HuH-7.5 (cell line): ENCODE data around the gene AMOT.
A peak's percentile ranks its signal among the peaks of the same experiment; 100 is the strongest.

Experiments used
- DNase-seq: peaks from one replicate; pipeline ENCODE4 v3.0.0; 2011; ENCODE audit warnings: low spot score

The AMOT gene

GRCh38 chrX:112802541-112802940, 38.1 kb downstream of the AMOT start:
- no peak for DNase-seq

DNA sequence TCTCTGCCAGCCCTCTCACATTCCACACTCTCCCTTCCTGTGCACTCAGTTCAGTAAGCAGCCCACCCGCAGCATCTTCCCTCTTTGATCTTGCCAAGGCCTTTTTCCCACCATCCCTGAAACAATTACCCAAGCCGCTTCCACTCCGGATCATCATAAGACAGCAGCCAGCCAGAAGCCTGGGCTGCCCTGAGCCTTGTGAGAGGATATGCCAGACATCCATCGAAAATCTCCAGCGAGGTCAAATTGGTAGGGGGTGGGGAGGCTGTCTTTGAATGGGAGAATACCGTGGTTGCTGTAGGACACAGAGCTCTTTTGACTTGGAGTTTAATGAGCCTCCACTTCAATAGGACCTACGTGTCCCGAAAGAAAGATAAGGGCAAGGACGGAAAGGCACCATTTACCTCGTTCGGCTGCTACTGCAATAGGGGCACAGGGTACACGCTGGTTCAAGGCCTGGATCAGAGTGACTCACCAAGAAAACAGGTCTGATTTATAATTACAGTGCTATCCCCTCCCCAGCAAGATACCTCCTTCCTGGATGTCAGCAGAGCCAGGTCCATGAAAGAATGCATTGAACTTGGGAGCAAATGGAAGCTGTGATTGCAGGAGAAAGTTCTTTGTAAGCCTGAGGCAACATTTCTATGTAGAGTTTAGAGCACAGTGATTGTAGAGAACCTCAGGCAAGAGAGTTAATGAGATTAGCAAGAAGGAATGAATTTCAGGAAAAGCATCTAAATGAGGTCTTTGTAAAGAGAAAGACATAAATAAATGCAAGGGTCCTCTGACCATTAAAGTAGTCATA, 39.5 kb downstream of the AMOT start:
- no peak for DNase-seq

DNA sequence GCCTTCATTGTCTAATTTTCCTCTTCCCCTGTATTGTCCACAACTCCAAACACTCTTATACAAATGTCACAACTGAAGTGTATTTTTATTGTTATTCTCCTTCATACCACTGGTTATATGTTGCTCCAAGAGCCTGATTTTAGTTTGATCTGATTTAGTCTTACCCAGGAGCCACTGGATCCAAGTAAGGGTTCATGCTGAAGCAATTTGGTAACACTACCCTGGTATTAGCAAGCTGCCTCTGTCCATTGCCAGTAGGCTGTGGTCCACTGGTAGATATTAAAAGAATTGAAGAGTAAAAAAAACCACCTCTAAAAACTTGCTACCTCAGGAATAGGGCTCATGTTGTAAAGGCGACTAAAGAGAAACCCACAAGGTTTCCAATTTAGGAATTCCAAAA, 41.2 kb downstream of the AMOT start:
- no peak for DNase-seq

DNA sequence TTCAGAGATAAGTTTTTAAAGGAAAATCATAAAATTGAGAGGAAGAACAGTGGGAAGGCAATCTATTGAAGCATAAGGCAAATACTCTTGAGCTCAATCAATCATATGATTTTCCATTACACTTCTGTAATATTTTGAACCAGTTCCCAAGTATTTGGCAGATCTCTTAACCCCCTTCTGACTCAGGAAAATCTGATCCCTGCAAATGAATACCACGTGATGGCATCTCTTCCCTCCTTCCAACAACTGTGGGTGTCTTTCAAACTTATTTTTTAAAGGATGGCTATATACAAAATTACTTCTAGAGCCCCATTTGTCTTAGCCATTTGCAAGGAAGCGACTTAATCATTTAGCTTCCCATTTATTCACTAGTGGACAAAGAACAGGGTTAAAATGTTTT, 41.9 kb downstream of the AMOT start:
- no peak for DNase-seq

- no peak for DNase-seq
These were observed 50.7 kb downstream of the AMOT start for GRCh38 chrX:112789931-112790330.

- DNase-seq: no peak
These were observed 54.6 kb downstream of the AMOT start for GRCh38 chrX:112786076-112786475.

GRCh38 chrX:112785344-112785743, 55.3 kb downstream of the AMOT start:
- peak; percentile 9 for DNase-seq

DNA sequence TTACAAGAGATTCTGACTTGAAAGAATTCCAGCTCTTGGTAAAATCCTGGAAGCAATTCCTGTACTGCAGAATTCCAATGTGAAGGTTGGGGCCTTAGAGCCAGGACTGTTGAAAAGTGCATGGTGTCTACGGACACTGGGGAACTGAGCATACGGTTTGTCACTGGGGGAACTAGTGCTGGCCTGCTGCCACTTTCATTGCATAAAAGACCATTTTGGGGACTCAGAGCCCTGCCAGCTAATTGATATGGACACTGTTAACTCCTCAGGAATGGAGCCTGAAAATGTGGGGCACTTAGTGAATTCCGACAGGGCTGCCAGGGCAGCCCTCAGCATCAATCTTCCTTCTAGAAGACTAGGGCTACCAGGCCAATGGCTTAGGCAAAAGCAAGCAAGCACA, 55.9 kb downstream of the AMOT start:
- no peak for DNase-seq

DNA sequence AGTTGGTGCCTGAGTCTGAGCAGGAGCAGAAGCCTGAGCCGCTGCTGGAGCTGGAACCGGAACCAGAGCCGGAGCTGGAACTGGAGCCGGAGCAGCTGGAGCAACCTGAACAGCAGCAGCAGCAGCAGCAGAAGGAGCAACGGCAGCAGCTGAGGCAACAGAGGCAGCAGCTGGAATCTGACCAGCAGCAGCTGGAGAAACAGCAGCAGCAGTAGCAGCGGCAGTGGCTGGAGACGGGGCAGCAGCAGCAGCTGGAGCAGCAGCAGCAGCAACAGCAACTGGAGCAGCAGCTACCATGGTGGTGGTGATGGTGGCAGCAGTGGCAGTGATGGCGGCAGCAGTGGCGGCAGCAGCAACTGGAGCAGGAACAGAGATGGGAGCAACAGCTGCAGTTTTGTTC, 61.5 kb downstream of the AMOT start:
- DNase-seq: no peak

GRCh38 chrX:112774651-112775293, 65.9 kb downstream of the AMOT start:
- DNase-seq: no peak

DNA sequence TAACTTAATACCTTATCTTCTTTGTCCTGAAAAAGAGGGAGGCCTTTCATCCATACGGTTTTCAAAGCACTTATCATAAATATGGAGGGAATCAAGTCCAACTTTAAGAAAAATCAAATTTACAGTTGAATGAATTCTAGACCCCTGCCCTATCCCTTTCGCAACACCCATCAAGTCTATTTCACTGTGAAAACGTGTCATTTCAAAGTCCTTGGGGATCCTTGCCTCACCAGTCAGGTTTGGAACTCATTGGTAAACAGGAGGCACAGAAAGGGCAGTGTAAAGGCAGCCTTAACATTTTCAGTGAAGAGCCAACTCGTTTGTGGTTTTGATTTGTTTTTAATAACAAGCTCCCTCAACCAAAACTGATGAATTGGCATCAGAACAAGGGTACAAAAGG, 66.5 kb downstream of the AMOT start:
- no peak for DNase-seq

DNA sequence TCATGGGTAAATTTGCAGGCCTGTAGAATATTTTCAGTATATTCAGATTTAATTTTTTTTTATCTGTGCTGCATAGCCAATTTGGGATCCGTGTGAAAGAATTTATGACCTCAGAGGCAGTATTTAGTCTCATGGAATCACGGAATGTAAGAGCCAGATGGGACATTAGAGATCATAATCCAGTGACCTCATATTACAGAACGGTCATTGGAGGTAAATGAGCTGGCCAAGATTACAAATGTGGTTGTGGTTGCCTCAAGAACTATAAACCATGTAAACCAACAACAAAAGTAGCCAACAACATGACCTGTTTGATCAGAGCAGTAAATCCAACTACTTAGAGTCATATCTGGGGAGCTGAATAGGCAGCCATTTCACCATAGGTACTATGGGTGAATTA, 71.6 kb downstream of the AMOT start:
- no peak for DNase-seq

DNA sequence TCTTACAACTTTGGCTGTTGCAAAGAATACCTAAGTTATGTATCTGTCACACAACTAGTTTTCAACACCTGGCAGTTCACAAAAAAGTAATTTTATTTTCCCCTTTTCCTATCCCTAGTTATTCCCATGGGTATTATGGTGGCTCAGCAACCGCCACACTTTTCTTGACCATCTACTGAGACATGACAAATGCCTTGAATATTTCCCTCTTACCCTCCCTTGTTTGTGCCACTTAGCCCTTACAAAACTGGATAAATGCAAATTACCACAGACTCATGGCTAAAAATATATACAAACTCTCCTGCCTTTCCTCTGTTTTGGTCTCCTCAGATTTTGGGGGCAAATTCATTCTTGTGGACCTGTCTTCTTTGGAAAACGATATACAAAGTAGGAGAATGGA, 72.1 kb downstream of the AMOT start:
- DNase-seq: no peak

DNA sequence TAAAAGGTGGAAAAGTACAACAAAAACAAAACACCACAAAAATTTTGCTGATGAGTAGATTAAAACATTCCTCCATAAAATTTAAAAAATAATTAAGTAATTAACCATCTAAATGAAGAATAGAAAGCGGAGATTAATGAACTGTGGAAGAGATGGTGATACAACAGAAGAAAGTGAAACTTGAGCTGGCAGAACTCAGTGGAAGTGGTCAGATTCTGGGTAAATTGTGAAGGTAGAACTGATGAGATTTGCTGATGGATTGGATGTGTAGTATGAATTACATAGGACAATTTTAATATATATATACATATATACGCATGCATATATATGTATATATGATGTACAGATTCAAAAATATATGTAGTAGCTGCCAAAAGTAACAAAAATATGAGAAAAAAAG, 73.9 kb downstream of the AMOT start:
- DNase-seq: no peak

GRCh38 chrX:112761242-112762207, 79.1 kb downstream of the AMOT start:
- DNase-seq: no peak

DNA sequence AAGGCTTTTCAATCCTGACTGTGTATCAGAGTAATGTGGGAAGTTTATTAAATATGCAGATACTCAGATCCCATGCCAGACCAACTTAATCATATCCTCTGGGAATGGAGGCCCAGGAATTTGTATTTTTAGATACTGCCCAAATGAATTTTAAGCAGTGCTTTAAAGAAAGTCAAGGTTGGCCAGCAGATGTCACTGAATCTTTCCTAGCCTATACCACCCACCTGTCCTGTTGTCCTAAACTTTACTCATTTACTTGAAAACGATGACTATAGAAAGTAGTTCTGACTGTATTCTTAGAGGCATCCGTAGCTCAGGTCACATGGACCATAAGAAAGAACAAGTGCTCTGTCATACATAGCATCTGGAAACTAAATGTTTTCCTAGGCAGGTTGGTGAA, 79.9 kb downstream of the AMOT start:
- DNase-seq: no peak

- no peak for DNase-seq
These were observed 80.7 kb downstream of the AMOT start for GRCh38 chrX:112759966-112760365.

- no peak for DNase-seq
These were observed 81.1 kb downstream of the AMOT start for GRCh38 chrX:112759512-112759911.

- no peak for DNase-seq
These were observed 82.7 kb downstream of the AMOT start for GRCh38 chrX:112757946-112758345.

- DNase-seq: no peak
These were observed 87.5 kb downstream of the AMOT start for GRCh38 chrX:112753116-112753515.

DNA sequence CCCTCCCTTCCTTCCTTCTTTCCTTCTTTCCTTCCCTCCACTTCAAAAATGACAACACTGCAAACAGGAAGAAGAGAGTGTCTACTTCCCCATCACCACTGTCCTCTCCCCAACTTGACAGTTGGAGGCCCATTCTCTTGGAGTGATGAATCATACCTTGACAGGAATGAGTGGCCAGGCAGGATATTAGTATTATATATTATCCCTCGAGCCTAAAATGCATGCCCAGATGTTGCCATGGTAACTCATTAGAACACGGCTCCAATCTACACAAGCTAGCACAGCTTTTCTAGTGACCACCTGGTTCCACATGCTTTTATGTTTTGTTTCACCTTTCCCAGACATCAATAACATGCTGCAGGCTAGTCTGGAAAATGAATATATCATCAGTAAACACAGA, 89.6 kb downstream of the AMOT start:
- DNase-seq: no peak

DNA sequence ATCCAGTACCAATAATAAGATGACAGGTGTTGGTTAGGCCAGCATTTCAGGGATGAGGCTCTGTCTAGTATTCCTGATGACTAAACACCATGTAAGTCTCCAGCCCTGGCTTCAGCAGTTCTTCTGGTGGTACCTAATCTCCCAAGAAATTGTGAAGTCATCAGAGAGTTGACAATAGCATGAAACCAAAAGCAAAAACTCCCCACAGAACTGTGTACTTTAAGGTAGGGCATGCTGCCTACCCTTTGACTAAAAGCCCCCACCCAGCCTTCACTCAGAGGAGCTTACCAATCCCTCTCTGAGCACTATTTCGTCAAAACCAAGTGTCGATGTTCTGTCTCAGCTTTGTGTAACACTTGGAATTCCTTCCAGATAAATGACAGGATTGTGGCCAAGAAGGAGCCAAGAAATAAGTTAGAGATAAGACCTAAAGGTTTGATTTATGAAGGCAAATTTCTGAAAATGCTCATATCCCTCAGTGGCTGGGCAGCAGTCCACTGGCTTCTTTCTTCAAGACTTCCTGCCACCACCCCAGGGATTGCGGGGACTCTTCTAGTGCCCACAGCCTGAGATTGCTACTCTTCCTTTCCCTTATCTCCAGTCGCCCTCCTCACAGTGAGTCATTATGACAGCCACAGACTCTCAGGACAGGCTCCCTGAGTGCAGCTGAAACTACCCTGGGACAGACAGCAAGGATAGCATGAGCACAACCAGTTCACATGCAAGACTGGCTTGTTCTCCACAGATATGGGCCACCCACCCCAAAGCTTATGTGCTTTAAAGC, 93.6 kb downstream of the AMOT start:
- no peak for DNase-seq
